ENCODE results near the gene TUBB2B. TPM values are rescaled to one million over a fixed set of nuclear protein-coding genes. Genes with fewer than 3 reads are reported as not detected.

Gene TUBB2B
- total and polyA plus RNA-seq, 10 of the 15 experiments (the other 5 are each of a cell fraction or from before 2014, with no cell fraction given) = 2.6 to 75.2 (median 21.2) TPM

DNA sequence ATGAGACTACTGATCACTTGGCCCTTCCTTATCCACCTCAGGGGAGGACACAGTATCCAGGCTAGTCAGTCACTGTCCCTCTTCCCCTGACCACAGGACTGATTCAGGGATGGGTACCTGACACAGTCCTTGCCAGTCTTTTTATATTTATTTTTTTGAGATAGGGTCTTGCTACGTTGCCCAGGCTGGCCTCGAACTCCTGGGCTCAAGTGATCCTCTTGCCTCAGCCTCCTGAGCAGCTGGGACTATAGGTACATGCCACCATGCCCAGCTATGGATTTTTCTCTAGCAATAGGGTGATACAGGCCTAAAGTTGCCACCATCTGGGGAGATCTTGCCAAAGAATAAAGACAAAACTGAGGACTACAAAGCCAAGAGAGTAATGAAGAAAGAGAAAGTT, 10.2 kb downstream of the TUBB2B start (continued):
- no peak for TF ChIP-seq HDGF (IDR thresholded peaks at IDR 0.05)
- no peak for TF ChIP-seq PRDM15 (CRISPR knock-in tag; IDR thresholded peaks at IDR 0.05)
- TF ChIP-seq MXI1 (IDR thresholded peaks at IDR 0.05; ENCODE audit: low read depth, low read length) = no peak
- TF ChIP-seq, protein P1, sequence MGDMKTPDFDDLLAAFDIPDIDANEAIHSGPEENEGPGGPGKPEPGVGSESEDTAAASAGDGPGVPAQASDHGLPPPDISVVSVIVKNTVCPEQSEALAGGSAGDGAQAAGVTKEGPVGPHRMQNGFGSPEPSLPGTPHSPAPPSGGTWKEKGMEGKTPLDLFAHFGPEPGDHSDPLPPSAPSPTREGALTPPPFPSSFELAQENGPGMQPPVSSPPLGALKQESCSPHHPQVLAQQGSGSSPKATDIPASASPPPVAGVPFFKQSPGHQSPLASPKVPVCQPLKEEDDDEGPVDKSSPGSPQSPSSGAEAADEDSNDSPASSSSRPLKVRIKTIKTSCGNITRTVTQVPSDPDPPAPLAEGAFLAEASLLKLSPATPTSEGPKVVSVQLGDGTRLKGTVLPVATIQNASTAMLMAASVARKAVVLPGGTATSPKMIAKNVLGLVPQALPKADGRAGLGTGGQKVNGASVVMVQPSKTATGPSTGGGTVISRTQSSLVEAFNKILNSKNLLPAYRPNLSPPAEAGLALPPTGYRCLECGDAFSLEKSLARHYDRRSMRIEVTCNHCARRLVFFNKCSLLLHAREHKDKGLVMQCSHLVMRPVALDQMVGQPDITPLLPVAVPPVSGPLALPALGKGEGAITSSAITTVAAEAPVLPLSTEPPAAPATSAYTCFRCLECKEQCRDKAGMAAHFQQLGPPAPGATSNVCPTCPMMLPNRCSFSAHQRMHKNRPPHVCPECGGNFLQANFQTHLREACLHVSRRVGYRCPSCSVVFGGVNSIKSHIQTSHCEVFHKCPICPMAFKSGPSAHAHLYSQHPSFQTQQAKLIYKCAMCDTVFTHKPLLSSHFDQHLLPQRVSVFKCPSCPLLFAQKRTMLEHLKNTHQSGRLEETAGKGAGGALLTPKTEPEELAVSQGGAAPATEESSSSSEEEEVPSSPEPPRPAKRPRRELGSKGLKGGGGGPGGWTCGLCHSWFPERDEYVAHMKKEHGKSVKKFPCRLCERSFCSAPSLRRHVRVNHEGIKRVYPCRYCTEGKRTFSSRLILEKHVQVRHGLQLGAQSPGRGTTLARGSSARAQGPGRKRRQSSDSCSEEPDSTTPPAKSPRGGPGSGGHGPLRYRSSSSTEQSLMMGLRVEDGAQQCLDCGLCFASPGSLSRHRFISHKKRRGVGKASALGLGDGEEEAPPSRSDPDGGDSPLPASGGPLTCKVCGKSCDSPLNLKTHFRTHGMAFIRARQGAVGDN (IDR thresholded peaks at IDR 0.05) = no peak
- TF ChIP-seq RELB (IDR thresholded peaks at IDR 0.05; ENCODE audit: low read depth) = no peak
- no peak for TF ChIP-seq DPF2 (IDR thresholded peaks at IDR 0.05)
- no peak for TF ChIP-seq RUNX3 (IDR thresholded peaks at IDR 0.05; ENCODE audit: low read length)

Data from GM12878 (cell line).